Activated CD8-positive, alpha-beta T cell treated with anti-CD3 and anti-CD28 coated beads for 36 hours (primary cell): ENCODE data around the gene DNAJC11. TPM values are rescaled to one million over a fixed set of nuclear protein-coding genes. Genes with fewer than 3 reads are reported as not detected.
A peak's percentile ranks its signal among the peaks of the same experiment; 100 is the strongest.

Source experiments
- ATAC-seq: fragments of 200-7000 bp; cut with Tn5 transposase; one replicate; pipeline ENCODE4 v1.10.0; 2021; ENCODE audit warnings: mild to moderate bottlenecking, moderate library complexity
- CTCF ChIA-PET: fragments of 350-600 bp; sonication (Branson Sonifier 250); formaldehyde crosslinking; loops from one replicate; lab custom pipeline; 2021; ENCODE audit warnings: antibody characterized with exemption; lab: Charles Lee
- POLR2A ChIA-PET: fragments of 350-600 bp; sonication (Branson Sonifier 250); formaldehyde crosslinking; loops from one replicate; lab custom pipeline; 2021; ENCODE audit warnings: antibody characterized with exemption; lab: Charles Lee
- DNase-seq: peaks from one replicate; pipeline ENCODE4 v3.0.0-alpha.2; 2020
- H3K27ac Mint-ChIP-seq: one replicate; pipeline ENCODE4 v1.8.0; 2021; ENCODE audit warnings: mild to moderate bottlenecking, mixed read lengths
- H3K27me3 Mint-ChIP-seq: one replicate; pipeline ENCODE4 v1.8.0; 2021; ENCODE audit warnings: mixed read lengths
- H3K36me3 Mint-ChIP-seq: one replicate; pipeline ENCODE4 v1.8.0; 2021; ENCODE audit warnings: low read depth, mixed read lengths
- H3K4me1 Mint-ChIP-seq: one replicate; pipeline ENCODE4 v1.8.0; 2021; ENCODE audit warnings: low read depth, mixed read lengths
- H3K4me3 Mint-ChIP-seq: one replicate; pipeline ENCODE4 v1.8.0; 2021; ENCODE audit warnings: mild to moderate bottlenecking, moderate library complexity, mixed read lengths
- H3K9me3 Mint-ChIP-seq: one replicate; pipeline ENCODE4 v1.8.0; 2021; ENCODE audit warnings: mixed read lengths
- CTCF ChIP-seq: fragments of 200-600 bp; IDR thresholded peaks from one replicate; pipeline ENCODE4 v1.8.0; 2022; ENCODE audit warnings: antibody characterized with exemption, mild to moderate bottlenecking
- intact Hi-C: fragments of 100-400 bp; cut with micrococcal nuclease; formaldehyde crosslinking; loops from one replicate; pipeline ENCODE4 v1.10.0; 2022
- total RNA-seq, 2 experiments: library from RNA; stranded (reverse); gene quantifications; one replicate each; pipeline ENCODE4 v1.2.3, GENCODE V29; 2021

The DNAJC11 gene
- total RNA-seq, 2 experiments from 2014 or later, result 52.8 to 53.3 TPM

GRCh38 chr1:6624710-6625583 lies 76.7 kb downstream of the DNAJC11 start, which contains the start of gene THAP3:
THAP3 (plus strand) TSS chr1:6624868; CDS start chr1:6625219, 351 bp downstream.
- intact Hi-C loops, result no loop called here
- CTCF ChIA-PET, result interaction anchor here (1.2 to 2.1 kb wide), 3 partner anchors 21 to 70 kb away, joined by 5 to 7 read pairs (median 5); partner anchors contain the start of genes KLHL21, NOL9 and TAS1R1
- ATAC-seq (peak; percentile 98), DNase-seq (peak; percentile 90)
- no peaks in the 10 kb centered on the region for H3K9me3 Mint-ChIP-seq
- H3K36me3 Mint-ChIP-seq, result peaks cover 33% of the 10 kb centered on the region
- peak; percentile 32 for TF ChIP-seq CTCF
- H3K4me3 Mint-ChIP-seq, result peak within 1 kb of the TSS; percentile 90
- H3K27me3 Mint-ChIP-seq, result no peaks in the 10 kb centered on the region
- H3K4me1 Mint-ChIP-seq, result peaks cover 26% of the 10 kb centered on the region
- H3K27ac Mint-ChIP-seq, result peak within 1 kb of the TSS; percentile 84
- POLR2A ChIA-PET, result interaction anchor here (1.0 to 1.5 kb wide), 5 partner anchors 10 to 24 kb away, joined by 3 to 6 read pairs (median 4); partner anchors contain the start of genes KLHL21 and PHF13

- no peak for TF ChIP-seq CTCF
- no peaks in the 10 kb centered on the region for H3K27me3 Mint-ChIP-seq
- ChIA-PET CTCF (interaction anchor here (1.6 to 2.0 kb wide), 2 partner anchors 19 to 68 kb away, joined by 4 to 7 read pairs; partner anchors contain the start of genes NOL9 and TAS1R1), POLR2A (interaction anchor here (0.5 to 1.5 kb wide), 5 partner anchors 10 to 69 kb away, joined by 3 to 4 read pairs (median 3); partner anchors contain the start of genes KLHL21, NOL9 and TAS1R1)
- no peak for DNase-seq
- no peaks in the 10 kb centered on the region for H3K9me3 Mint-ChIP-seq
- H3K4me3 Mint-ChIP-seq, result no peak overlapping the region
- H3K4me1 Mint-ChIP-seq, result peaks cover 26% of the 10 kb centered on the region
- peaks cover 35% of the 10 kb centered on the region for H3K36me3 Mint-ChIP-seq
- no peak for ATAC-seq
- intact Hi-C loops, result no loop called here
- no peak overlapping the region for H3K27ac Mint-ChIP-seq
Observed at GRCh38 chr1:6623269-6623965, 78.2 kb downstream of the DNAJC11 start.

GRCh38 chr1:6622396-6623152 lies 79.0 kb downstream of the DNAJC11 start:
- no peak overlapping the region for H3K27ac Mint-ChIP-seq
- no peak for DNase-seq
- TF ChIP-seq CTCF, result no peak
- no peaks in the 10 kb centered on the region for H3K27me3 Mint-ChIP-seq
- CTCF ChIA-PET, result interaction anchor here (1.2 to 1.6 kb wide), 2 partner anchors 18 to 24 kb away, joined by 4 read pairs; no protein-coding TSS in a partner anchor
- H3K4me3 Mint-ChIP-seq, result no peak overlapping the region
- POLR2A ChIA-PET, result interaction anchor here (1.2 kb wide), 1 partner anchor 21 kb away, joined by 3 read pairs; no protein-coding TSS in a partner anchor
- no peaks in the 10 kb centered on the region for H3K9me3 Mint-ChIP-seq
- no peak for ATAC-seq
- H3K4me1 Mint-ChIP-seq, result peaks cover 22% of the 10 kb centered on the region
- intact Hi-C loops, result no loop called here
- peaks cover 36% of the 10 kb centered on the region for H3K36me3 Mint-ChIP-seq

GRCh38 chr1:6621429-6622391 lies 79.9 kb downstream of the DNAJC11 start:
- intact Hi-C loops, result no loop called here
- DNase-seq (no peak), ATAC-seq (no peak)
- no peak for TF ChIP-seq CTCF
- Mint-ChIP-seq H3K36me3 (peaks cover 32% of the 10 kb centered on the region), H3K4me1 (peaks cover 15% of the 10 kb centered on the region), H3K9me3 (no peaks in the 10 kb centered on the region), H3K4me3 (no peak overlapping the region), H3K27ac (no peak overlapping the region), H3K27me3 (no peaks in the 10 kb centered on the region)
- POLR2A ChIA-PET, result interaction anchor here (0.9 to 1.2 kb wide), 2 partner anchors 20 to 29 kb away, joined by 3 read pairs; no protein-coding TSS in a partner anchor
- CTCF ChIA-PET, result interaction anchor here (1.2 to 1.9 kb wide), 2 partner anchors 25 to 68 kb away, joined by 4 to 7 read pairs; partner anchors contain the start of gene NOL9
